ENCODE measurements around the gene PRKCH. TPM values are rescaled to one million over a fixed set of nuclear protein-coding genes. Genes with fewer than 3 reads are reported as not detected.

PRKCH gene
- total RNA-seq, 1 experiment from 2014 or later: 170 TPM

DNA sequence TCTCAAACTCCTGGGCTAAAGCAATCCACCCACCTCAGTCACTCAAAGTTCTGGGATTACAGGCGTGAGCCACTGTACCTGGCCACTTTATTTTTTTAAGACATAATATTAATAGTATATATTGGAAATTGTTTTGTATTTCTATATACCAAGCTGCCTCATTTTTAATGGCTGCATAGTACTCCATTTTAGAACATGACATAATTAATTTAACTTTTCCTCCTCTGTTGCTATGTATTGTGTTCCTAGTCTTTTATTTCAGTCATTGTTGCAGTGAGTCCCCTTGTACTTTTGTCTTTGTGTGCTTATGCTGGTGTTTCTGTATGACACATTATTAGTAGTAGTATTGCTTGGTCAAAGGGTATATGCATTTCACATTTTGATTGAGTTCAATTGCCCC, 138.7 kb downstream of the PRKCH start:
- Histone ChIP-seq H3K4me2 (ENCODE audit: low read length) (no peak overlapping the region), H3F3A (ENCODE audit: low read length, unreplicated experiment) (no peaks in the 10 kb centered on the region), H3K9me2 (replicated peaks; ENCODE audit: low read length) (no peaks in the 10 kb centered on the region), H3K9ac (ENCODE audit: low read length) (no peak overlapping the region), H3K9me3 (ENCODE audit: low read length) (no peaks in the 10 kb centered on the region), H3K27ac (ENCODE audit: low read length) (no peak overlapping the region), H3K36me3 (ENCODE audit: low read depth, low read length) (0 out of 2 replicates have a peak, but pooled peaks cover 7% of the 10 kb centered on the region), H4K20me1 (ENCODE audit: low read length) (no peaks in the 10 kb centered on the region), H3K4me3 (ENCODE audit: low read length) (no peak overlapping the region), H2AFZ (ENCODE audit: low read length) (no peak overlapping the region), H3K4me1 (ENCODE audit: insufficient read depth, low read length) (peaks cover 34% of the 10 kb centered on the region), H3K27me3 (ENCODE audit: low read length) (no peaks in the 10 kb centered on the region), H3K79me2 (ENCODE audit: low read length) (no peaks in the 10 kb centered on the region; the same call in 1 of the 2 replicates)
- TF ChIP-seq EZH2 (IDR thresholded peaks at IDR 0.05; ENCODE audit: low read length, unreplicated experiment) (no peak), EZH2phosphoT487 (IDR thresholded peaks at IDR 0.05; ENCODE audit: borderline replicate concordance, low read length) (no peak)
- TF ChIP-seq, protein P1, sequence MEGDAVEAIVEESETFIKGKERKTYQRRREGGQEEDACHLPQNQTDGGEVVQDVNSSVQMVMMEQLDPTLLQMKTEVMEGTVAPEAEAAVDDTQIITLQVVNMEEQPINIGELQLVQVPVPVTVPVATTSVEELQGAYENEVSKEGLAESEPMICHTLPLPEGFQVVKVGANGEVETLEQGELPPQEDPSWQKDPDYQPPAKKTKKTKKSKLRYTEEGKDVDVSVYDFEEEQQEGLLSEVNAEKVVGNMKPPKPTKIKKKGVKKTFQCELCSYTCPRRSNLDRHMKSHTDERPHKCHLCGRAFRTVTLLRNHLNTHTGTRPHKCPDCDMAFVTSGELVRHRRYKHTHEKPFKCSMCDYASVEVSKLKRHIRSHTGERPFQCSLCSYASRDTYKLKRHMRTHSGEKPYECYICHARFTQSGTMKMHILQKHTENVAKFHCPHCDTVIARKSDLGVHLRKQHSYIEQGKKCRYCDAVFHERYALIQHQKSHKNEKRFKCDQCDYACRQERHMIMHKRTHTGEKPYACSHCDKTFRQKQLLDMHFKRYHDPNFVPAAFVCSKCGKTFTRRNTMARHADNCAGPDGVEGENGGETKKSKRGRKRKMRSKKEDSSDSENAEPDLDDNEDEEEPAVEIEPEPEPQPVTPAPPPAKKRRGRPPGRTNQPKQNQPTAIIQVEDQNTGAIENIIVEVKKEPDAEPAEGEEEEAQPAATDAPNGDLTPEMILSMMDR (conservative IDR thresholded peaks at IDR 0.05; ENCODE audit: low read depth, low read length): no peak
- ChIA-PET POLR2A (ENCODE audit: unreplicated experiment) (no interaction called here), CTCF (no interaction called here)
- intact Hi-C loops (cut with micrococcal nuclease): no loop called here
- DNase-seq (peak; percentile 27), ATAC-seq (no peak)
- no TSS peak for BruUV-seq (replicated peaks)

- CTCF ChIA-PET: interaction anchor here (0.5 to 1.0 kb wide), 5 partner anchors 11 to 653 kb away, joined by 3 to 9 read pairs (median 5); no protein-coding TSS in a partner anchor
- H3K4me3 ChIP-seq (ENCODE audit: low read length): no peak overlapping the region
- H3K9me2 ChIP-seq (replicated peaks; ENCODE audit: low read length): no peaks in the 10 kb centered on the region
- BruUV-seq (replicated peaks): no TSS peak
- H4K20me1 ChIP-seq (ENCODE audit: low read length): no peaks in the 10 kb centered on the region
- DNase-seq: peak; percentile 82
- H3K4me1 ChIP-seq (ENCODE audit: insufficient read depth, low read length): peaks cover 38% of the 10 kb centered on the region
- no peaks in the 10 kb centered on the region for H3K9me3 ChIP-seq (ENCODE audit: low read length)
- H2AFZ ChIP-seq (ENCODE audit: low read length): no peak overlapping the region
- intact Hi-C loops (cut with micrococcal nuclease): loop anchor here (1.0 kb wide), 5 partner anchors 234 to 666 kb away; partner anchors contain the start of gene HIF1A
- peak overlapping the region; percentile 18 for H3K4me2 ChIP-seq (ENCODE audit: low read length)
- peak overlapping the region; percentile 76 for H3K27ac ChIP-seq (ENCODE audit: low read length)
- TF ChIP-seq EZH2phosphoT487 (IDR thresholded peaks at IDR 0.05; ENCODE audit: borderline replicate concordance, low read length) (no peak), EZH2 (IDR thresholded peaks at IDR 0.05; ENCODE audit: low read length, unreplicated experiment) (no peak)
- TF ChIP-seq, protein P1 (conservative IDR thresholded peaks at IDR 0.05; ENCODE audit: low read depth, low read length): no peak
- H3K79me2 ChIP-seq (ENCODE audit: low read length): peaks cover 3% of the 10 kb centered on the region; the same call in 1 of the 2 replicates
- POLR2A ChIA-PET (ENCODE audit: unreplicated experiment): interaction anchor here (0.6 kb wide), 1 partner anchor 91 kb away, joined by 3 read pairs; no protein-coding TSS in a partner anchor
- ATAC-seq: peak; percentile 23
- H3K27me3 ChIP-seq (ENCODE audit: low read length): no peaks in the 10 kb centered on the region
- peak overlapping the region; percentile 51 for H3K9ac ChIP-seq (ENCODE audit: low read length)
- H3K36me3 ChIP-seq (ENCODE audit: low read depth, low read length): 0 out of 2 replicates have a peak, but pooled peaks cover 9% of the 10 kb centered on the region
- H3F3A ChIP-seq (ENCODE audit: low read length, unreplicated experiment): no peaks in the 10 kb centered on the region
Observed at GRCh38 chr14:61460718-61461611, 139.6 kb downstream of the PRKCH start.
